ENCODE results near the gene CDA. TPM values are rescaled to one million over a fixed set of nuclear protein-coding genes. Genes with fewer than 3 reads are reported as not detected.

CDA gene
- polyA plus RNA-seq, 4 donors: 0.58 to 53.0 (median 4.4) TPM

- H3K4me3 ChIP-seq (ENCODE audit: low read depth in 1 of 3, low read length in 3 of 3): no peak overlapping the region
- H3K27ac ChIP-seq (ENCODE audit: low read depth in 1 of 3, low read length in 2 of 3): no peak overlapping the region
- peaks cover 20 to 56% (median 27%) of the 10 kb centered on the region in 3 donors for H3K27me3 ChIP-seq (ENCODE audit: control insufficient read depth in 3 of 3, insufficient read depth in 3 of 3, low read length in 3 of 3)
- DNase-seq (no peak), FAIRE-seq (no peak)
- no peaks in the 10 kb centered on the region for H3K9me3 ChIP-seq (ENCODE audit: control insufficient read depth in 2 of 2, insufficient read depth in 1 of 2, low read depth in 1 of 2, low read length in 1 of 2)
- H3K36me3 ChIP-seq (ENCODE audit: control insufficient read depth in 3 of 3, insufficient read depth in 2 of 3, low read depth in 1 of 3, low read length in 3 of 3): no peaks in the 10 kb centered on the region
- 74 to 80% (median 75%) methylated on average over 4 of the region's 4 CpGs for WGBS, 3 donors
- peaks cover 0 to 10% (median 0%) of the 10 kb centered on the region in 3 donors for H3K4me1 ChIP-seq (ENCODE audit: control insufficient read depth in 3 of 3, insufficient read depth in 2 of 3, low read depth in 1 of 3, low read length in 2 of 3)
Observed at GRCh38 chr1:20555758-20556120, 33.2 kb upstream of the CDA start.

- no peak overlapping the region for H3K27ac ChIP-seq (ENCODE audit: low read depth in 1 of 3, low read length in 2 of 3)
- no peak for FAIRE-seq
- H3K9me3 ChIP-seq (ENCODE audit: control insufficient read depth in 2 of 2, insufficient read depth in 1 of 2, low read depth in 1 of 2, low read length in 1 of 2): no peaks in the 10 kb centered on the region
- no peak overlapping the region for H3K4me3 ChIP-seq (ENCODE audit: low read depth in 1 of 3, low read length in 3 of 3)
- WGBS, 3 donors: 57 to 81% (median 60%) methylated on average over 5 of the region's 5 CpGs
- H3K27me3 ChIP-seq (ENCODE audit: control insufficient read depth in 3 of 3, insufficient read depth in 3 of 3, low read length in 3 of 3): peaks cover 8 to 37% (median 16%) of the 10 kb centered on the region in 3 donors
- DNase-seq: no peak
- peaks cover 0 to 10% (median 0%) of the 10 kb centered on the region in 3 donors for H3K4me1 ChIP-seq (ENCODE audit: control insufficient read depth in 3 of 3, insufficient read depth in 2 of 3, low read depth in 1 of 3, low read length in 2 of 3)
- no peaks in the 10 kb centered on the region for H3K36me3 ChIP-seq (ENCODE audit: control insufficient read depth in 3 of 3, insufficient read depth in 2 of 3, low read depth in 1 of 3, low read length in 3 of 3)
Observed at GRCh38 chr1:20558191-20558590, 30.7 kb upstream of the CDA start.

- Histone ChIP-seq H3K27me3 (ENCODE audit: control insufficient read depth in 3 of 3, insufficient read depth in 3 of 3, low read length in 3 of 3) (peaks cover 0 to 21% (median 7%) of the 10 kb centered on the region in 3 donors), H3K4me1 (ENCODE audit: control insufficient read depth in 3 of 3, insufficient read depth in 2 of 3, low read depth in 1 of 3, low read length in 2 of 3) (no peaks in the 10 kb centered on the region), H3K36me3 (ENCODE audit: control insufficient read depth in 3 of 3, insufficient read depth in 2 of 3, low read depth in 1 of 3, low read length in 3 of 3) (no peaks in the 10 kb centered on the region), H3K4me3 (ENCODE audit: low read depth in 1 of 3, low read length in 3 of 3) (no peak overlapping the region), H3K27ac (ENCODE audit: low read depth in 1 of 3, low read length in 2 of 3) (no peak overlapping the region), H3K9me3 (ENCODE audit: control insufficient read depth in 2 of 2, insufficient read depth in 1 of 2, low read depth in 1 of 2, low read length in 1 of 2) (no peaks in the 10 kb centered on the region)
- no peak for DNase-seq
- 45 to 98% (median 71%) methylated on average over 1 of the region's 1 CpG for WGBS, 3 donors
- FAIRE-seq: no peak
Observed at GRCh38 chr1:20560966-20561365, 27.9 kb upstream of the CDA start.

- no peak for FAIRE-seq
Observed at GRCh38 chr1:20565234-20565633, 23.7 kb upstream of the CDA start.

GRCh38 chr1:20569523-20570098 lies 19.3 kb upstream of the CDA start:
- DNase-seq: no peak
- Histone ChIP-seq H3K4me3 (ENCODE audit: low read depth in 1 of 3, low read length in 3 of 3) (no peak overlapping the region), H3K9me3 (ENCODE audit: control insufficient read depth in 2 of 2, insufficient read depth in 1 of 2, low read depth in 1 of 2, low read length in 1 of 2) (peaks cover 0 to 4% of the 10 kb centered on the region in 2 donors), H3K36me3 (ENCODE audit: control insufficient read depth in 3 of 3, insufficient read depth in 2 of 3, low read depth in 1 of 3, low read length in 3 of 3) (no peaks in the 10 kb centered on the region), H3K27ac (ENCODE audit: low read depth in 1 of 3, low read length in 2 of 3) (no peak overlapping the region), H3K4me1 (ENCODE audit: control insufficient read depth in 3 of 3, insufficient read depth in 2 of 3, low read depth in 1 of 3, low read length in 2 of 3) (no peaks in the 10 kb centered on the region), H3K27me3 (ENCODE audit: control insufficient read depth in 3 of 3, insufficient read depth in 3 of 3, low read length in 3 of 3) (peaks cover 0 to 3% (median 2%) of the 10 kb centered on the region in 3 donors)
- FAIRE-seq: no peak
- WGBS, 3 donors: 88 to 100% (median 94%) methylated on average over 4 of the region's 4 CpGs

More at GRCh38 chr1:20565234-20565633, 23.7 kb upstream of the CDA start:
- no peaks in the 10 kb centered on the region for H3K36me3 ChIP-seq (ENCODE audit: control insufficient read depth in 3 of 3, insufficient read depth in 2 of 3, low read depth in 1 of 3, low read length in 3 of 3)
- H3K27me3 ChIP-seq (ENCODE audit: control insufficient read depth in 3 of 3, insufficient read depth in 3 of 3, low read length in 3 of 3): peaks cover 0 to 11% (median 7%) of the 10 kb centered on the region in 3 donors
- no peak overlapping the region for H3K27ac ChIP-seq (ENCODE audit: low read depth in 1 of 3, low read length in 2 of 3)
- WGBS, 3 donors: 59 to 73% (median 68%) methylated on average over 4 of the region's 4 CpGs
- no peaks in the 10 kb centered on the region for H3K4me1 ChIP-seq (ENCODE audit: control insufficient read depth in 3 of 3, insufficient read depth in 2 of 3, low read depth in 1 of 3, low read length in 2 of 3)
- H3K9me3 ChIP-seq (ENCODE audit: control insufficient read depth in 2 of 2, insufficient read depth in 1 of 2, low read depth in 1 of 2, low read length in 1 of 2): no peaks in the 10 kb centered on the region
- no peak overlapping the region for H3K4me3 ChIP-seq (ENCODE audit: low read depth in 1 of 3, low read length in 3 of 3)
- DNase-seq: no peak

GRCh38 chr1:20571427-20571826 lies 17.5 kb upstream of the CDA start:
- H3K36me3 ChIP-seq (ENCODE audit: control insufficient read depth in 3 of 3, insufficient read depth in 2 of 3, low read depth in 1 of 3, low read length in 3 of 3): no peaks in the 10 kb centered on the region
- FAIRE-seq: no peak
- DNase-seq: no peak
- H3K27ac ChIP-seq (ENCODE audit: low read depth in 1 of 3, low read length in 2 of 3): no peak overlapping the region
- peaks cover 0 to 4% of the 10 kb centered on the region in 2 donors for H3K9me3 ChIP-seq (ENCODE audit: control insufficient read depth in 2 of 2, insufficient read depth in 1 of 2, low read depth in 1 of 2, low read length in 1 of 2)
- H3K27me3 ChIP-seq (ENCODE audit: control insufficient read depth in 3 of 3, insufficient read depth in 3 of 3, low read length in 3 of 3): peaks cover 0 to 3% (median 2%) of the 10 kb centered on the region in 3 donors
- H3K4me3 ChIP-seq (ENCODE audit: low read depth in 1 of 3, low read length in 3 of 3): no peak overlapping the region
- H3K4me1 ChIP-seq (ENCODE audit: control insufficient read depth in 3 of 3, insufficient read depth in 2 of 3, low read depth in 1 of 3, low read length in 2 of 3): no peaks in the 10 kb centered on the region
- WGBS, 3 donors: 82 to 89% (median 84%) methylated on average over 5 of the region's 5 CpGs

GRCh38 chr1:20573987-20574386 lies 14.9 kb upstream of the CDA start:
- H3K4me1 ChIP-seq (ENCODE audit: control insufficient read depth in 3 of 3, insufficient read depth in 2 of 3, low read depth in 1 of 3, low read length in 2 of 3): no peaks in the 10 kb centered on the region
- peaks cover 0 to 4% of the 10 kb centered on the region in 2 donors for H3K9me3 ChIP-seq (ENCODE audit: control insufficient read depth in 2 of 2, insufficient read depth in 1 of 2, low read depth in 1 of 2, low read length in 1 of 2)
- peaks cover 0 to 3% (median 0%) of the 10 kb centered on the region in 3 donors for H3K27me3 ChIP-seq (ENCODE audit: control insufficient read depth in 3 of 3, insufficient read depth in 3 of 3, low read length in 3 of 3)
- DNase-seq: no peak
- no peak overlapping the region for H3K4me3 ChIP-seq (ENCODE audit: low read depth in 1 of 3, low read length in 3 of 3)
- H3K27ac ChIP-seq (ENCODE audit: low read depth in 1 of 3, low read length in 2 of 3): no peak overlapping the region
- H3K36me3 ChIP-seq (ENCODE audit: control insufficient read depth in 3 of 3, insufficient read depth in 2 of 3, low read depth in 1 of 3, low read length in 3 of 3): no peaks in the 10 kb centered on the region
- FAIRE-seq: no peak
- WGBS, 3 donors: 53 to 67% (median 56%) methylated on average over 1 of the region's 1 CpG

- Histone ChIP-seq H3K27me3 (ENCODE audit: control insufficient read depth in 3 of 3, insufficient read depth in 3 of 3, low read length in 3 of 3) (no peaks in the 10 kb centered on the region), H3K9me3 (ENCODE audit: control insufficient read depth in 2 of 2, insufficient read depth in 1 of 2, low read depth in 1 of 2, low read length in 1 of 2) (peaks cover 0 to 4% of the 10 kb centered on the region in 2 donors), H3K4me1 (ENCODE audit: control insufficient read depth in 3 of 3, insufficient read depth in 2 of 3, low read depth in 1 of 3, low read length in 2 of 3) (no peaks in the 10 kb centered on the region), H3K4me3 (ENCODE audit: low read depth in 1 of 3, low read length in 3 of 3) (no peak overlapping the region), H3K27ac (ENCODE audit: low read depth in 1 of 3, low read length in 2 of 3) (no peak overlapping the region), H3K36me3 (ENCODE audit: control insufficient read depth in 3 of 3, insufficient read depth in 2 of 3, low read depth in 1 of 3, low read length in 3 of 3) (no peaks in the 10 kb centered on the region)
- peak; percentile 66 to 81 for DNase-seq
- FAIRE-seq: no peak
- 19 to 25% (median 21%) methylated on average over 18 of the region's 18 CpGs for WGBS, 3 donors
Observed at GRCh38 chr1:20574686-20575540, 14.0 kb upstream of the CDA start.

Measured in small intestine (tissue), 7 donors.